Ureter (tissue), 1 donor: ENCODE data around the gene ATG13. TPM values are rescaled to one million over a fixed set of nuclear protein-coding genes. Genes with fewer than 3 reads are reported as not detected.

Experiments
- DNase-seq: peaks from one replicate; pipeline ENCODE4 v3.0.0-alpha.2; 2020; ENCODE audit warnings: low spot score
- total RNA-seq: library from RNA; stranded (reverse); gene quantifications from one replicate; pipeline ENCODE4 v1.2.4, GENCODE V29; 2023
- donor health status: DM: yes; HTN: yes; CAD: no.

Gene ATG13
- total RNA-seq, 1 donor from 2014 or later = 80.7 TPM

DNA sequence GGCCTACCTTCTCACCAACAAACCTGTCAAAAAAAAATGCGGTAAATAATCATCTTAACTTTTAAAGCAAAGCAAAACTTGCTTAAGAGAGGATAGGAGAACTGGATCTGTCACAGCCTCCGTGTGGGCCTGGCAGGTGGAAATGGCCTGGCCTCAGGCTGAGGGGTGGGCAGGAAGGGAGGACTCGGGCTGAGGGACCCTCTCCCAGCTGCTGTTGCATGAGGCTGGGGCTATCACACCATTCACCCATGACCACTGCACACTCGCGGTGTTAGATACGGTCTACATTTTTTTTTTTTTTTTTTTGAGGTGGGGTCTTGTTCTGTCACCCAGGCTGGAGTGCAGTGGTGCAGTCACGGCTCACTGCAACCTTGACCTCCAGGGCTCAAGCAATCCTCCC is 58.6 kb downstream of the ATG13 start:
- no peak for DNase-seq

DNA sequence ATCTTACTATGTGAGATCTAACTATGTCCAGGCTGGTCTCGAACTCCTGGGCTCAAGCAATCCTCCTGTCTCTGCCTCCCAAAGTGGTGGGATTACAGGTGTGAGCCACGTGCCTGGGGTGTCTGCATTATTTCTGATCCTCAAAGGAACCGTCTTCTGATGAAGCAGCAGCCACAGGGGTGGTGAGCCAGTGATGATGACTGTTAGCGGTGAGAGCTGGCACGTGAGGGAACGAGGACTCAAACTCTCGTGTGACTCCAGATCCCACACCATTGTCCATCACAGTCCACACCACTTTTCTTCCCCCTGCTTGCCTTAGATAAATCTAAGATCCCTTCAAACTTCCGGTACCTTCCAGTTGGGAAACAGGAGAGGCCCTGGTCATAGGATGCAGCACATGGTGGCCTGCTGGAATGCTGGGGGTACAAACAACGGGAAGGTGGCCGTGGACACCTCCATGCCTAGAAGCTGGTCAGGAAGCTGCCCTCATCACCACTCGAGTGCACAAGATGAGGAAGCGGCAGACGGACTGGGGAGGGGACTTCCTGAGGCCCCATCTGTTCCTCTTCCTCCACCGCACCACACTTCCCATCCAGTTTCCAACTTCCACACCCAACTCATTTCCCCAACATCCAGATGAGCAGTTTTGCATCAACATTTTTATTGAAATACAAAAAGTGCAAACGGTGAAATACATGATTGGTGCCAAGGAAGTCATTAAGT is 59.2 kb downstream of the ATG13 start:
- DNase-seq = no peak

GRCh38 chr11:46677169-46677568 is 59.8 kb downstream of the ATG13 start:
- no peak for DNase-seq

DNA sequence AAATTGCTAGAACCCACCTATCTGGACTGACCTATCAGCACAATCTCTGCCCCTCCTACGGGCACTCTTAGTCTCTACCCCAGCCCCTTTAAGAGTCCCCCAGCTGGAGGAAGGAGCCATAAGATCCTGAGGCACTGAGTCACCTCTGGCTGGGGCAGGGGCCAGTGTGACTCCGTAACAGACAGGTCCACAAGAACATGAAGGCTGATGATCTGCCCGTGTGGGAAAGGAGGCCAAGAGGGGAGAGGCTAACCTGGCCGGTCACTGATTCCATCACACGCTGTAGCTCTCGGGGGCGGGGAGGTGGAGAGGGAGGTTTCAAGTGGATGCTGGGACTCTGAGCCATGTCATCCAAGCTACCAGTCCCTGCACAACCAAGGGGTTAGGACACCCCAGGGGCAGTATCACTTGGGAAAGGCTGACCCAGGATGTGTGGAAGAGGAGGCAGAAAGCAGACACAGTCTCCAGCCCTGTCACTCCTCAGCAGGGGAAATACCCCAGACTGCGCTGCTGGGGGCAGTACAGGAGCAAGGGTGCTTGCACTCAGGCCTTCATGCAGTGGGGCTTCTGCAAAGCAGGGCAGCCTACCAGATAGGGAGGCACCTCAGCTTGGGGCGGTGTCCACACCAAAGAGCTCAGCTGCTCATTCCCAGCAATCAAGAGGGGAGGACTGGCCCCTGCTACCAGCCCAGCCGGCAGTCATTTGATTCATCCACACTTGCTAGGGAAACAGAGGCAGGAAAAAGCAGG is 60.8 kb downstream of the ATG13 start:
- no peak for DNase-seq

DNA sequence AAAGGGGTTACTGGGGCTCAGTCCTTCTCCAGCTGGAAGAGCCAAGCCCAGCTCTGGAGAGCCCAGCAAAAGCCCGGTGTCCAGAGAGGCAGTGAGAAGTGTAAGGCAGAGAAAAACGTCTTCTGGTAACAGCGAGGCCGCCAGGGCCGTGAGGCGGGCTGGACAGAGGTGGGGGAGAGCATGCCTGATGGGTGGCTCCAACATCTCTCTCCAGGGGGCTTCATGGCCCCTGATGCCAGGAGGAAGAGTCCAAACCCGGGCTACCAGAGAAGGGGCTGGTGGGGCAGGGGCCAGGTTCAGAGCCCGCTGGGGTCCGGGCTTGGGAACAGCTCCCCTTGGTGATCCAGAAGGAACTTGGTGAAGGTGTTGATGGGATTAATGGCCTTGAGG is 61.4 kb downstream of the ATG13 start:
- DNase-seq = no peak

GRCh38 chr11:46679241-46680163 is 62.1 kb downstream of the ATG13 start:
- no peak for DNase-seq

DNA sequence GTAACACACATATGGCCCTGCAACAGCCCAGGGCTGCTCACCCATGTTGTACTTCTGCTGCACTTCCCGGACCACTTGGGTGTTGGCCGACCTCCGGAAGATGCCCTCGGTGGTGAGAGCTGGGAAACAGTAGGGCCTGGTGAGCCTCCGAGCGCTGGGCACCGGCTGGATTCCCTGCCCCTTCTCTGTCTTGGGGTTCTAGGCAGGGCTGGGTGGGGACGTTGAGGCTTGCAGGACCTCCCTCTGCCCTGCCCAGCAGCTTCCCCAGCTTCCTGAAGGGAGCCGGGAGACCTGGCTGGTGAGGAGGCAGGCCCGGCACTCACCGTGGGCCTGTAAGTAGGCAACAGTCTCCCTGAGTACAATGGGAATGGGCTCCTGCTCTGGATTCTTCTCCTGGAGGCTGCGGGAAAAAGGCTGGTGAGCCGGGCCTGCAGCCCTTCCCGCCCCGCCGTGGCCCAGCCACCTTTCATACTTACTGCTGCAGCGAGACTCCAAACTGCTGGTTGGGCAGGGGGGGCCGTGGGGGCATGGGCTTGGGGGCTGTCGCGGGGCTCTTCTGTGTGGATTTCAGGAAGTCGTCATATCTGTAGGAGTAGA is 62.9 kb downstream of the ATG13 start:
- no peak for DNase-seq

DNA sequence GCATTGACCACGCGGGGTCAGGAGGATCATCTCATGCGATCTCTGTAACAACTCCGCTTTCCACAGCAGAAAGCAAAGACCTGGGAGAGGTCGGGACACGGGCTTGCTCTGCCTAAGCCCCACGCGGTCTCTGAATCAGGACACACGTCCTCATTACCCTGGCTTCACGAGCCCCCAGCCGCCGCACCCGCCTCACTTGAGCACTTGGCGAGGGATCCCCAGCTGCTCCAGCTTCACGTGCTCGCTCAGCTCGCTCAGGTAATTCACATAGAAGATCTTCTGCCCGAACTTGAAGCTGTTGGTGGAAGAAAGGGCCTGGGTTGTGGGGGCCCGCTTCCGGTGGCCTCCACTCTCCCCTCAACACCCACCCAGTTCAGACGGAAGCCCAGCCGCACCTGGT is 63.5 kb downstream of the ATG13 start:
- no peak for DNase-seq

DNA sequence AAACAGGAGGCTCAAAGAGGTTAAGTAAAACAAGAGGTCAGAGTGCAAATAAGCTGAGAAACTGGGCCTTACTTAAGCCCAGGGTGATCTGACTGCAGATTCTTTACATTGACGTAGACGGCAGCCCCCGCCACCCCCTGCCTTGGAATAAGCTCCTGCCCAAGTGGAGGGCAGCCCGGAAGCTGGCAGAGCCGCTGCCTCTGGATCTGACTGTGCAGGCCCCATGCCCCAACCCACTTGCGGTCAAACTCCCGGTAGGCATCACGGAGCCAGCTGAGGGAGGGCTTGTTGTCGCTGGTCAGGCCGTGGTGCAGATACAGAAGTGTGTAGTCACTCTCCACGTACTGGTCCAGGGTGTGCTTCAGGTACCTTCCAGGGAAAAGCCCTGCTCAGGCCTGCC is 64.5 kb downstream of the ATG13 start:
- no peak for DNase-seq

DNA sequence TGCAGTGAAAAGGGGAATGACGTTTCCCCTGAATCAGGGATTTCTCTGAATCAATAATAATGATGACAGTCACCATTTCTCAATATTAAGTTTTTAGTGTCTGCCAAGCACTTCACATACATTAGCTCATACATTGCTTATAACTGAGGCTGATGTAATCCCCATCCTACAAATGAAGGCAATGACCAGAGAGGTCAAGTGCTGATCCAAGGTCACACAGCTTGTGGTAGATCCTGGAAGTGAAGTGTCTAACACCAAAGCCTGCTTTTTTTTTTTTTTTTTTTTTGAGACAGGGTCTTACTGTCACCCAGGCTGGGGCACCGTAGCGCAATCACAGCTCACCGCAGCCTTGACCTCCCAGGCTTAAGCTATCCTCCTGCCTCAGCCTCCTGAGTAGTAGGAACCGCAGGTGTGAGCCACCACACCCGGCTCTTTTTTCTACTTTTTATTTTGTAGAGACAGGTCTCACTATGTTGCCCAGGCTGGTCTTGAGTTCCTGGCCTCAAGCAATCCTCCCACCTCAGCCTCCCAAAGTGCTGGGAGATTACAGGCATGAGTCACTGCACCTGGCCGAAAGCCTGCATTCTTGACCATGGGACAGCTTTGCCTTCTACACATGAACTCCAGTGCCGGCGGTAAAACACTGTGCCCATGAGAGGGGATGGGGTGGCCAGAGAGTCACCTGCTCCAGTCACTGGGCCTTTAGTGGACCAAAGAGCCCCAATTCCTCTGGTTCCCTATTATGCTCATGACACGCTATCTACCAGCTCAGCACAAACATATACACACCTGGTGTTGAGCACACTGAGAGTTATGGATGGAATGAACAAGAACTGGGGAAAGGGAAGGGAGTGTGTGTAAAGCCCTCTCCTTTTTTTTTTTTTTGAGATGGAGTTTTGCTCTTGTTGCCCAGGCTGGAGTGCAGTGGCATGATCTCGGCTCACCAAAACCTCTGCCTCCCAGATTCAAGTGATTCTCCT is 65.7 kb downstream of the ATG13 start:
- DNase-seq = no peak

GRCh38 chr11:46684367-46684766 is 67.0 kb downstream of the ATG13 start:
- DNase-seq = no peak

- DNase-seq = peak; percentile 82
Measured at GRCh38 chr11:46686886-46687795, 69.8 kb downstream of the ATG13 start.

GRCh38 chr11:46690702-46691101 is 73.3 kb downstream of the ATG13 start:
- no peak for DNase-seq

GRCh38 chr11:46692450-46692849 is 75.1 kb downstream of the ATG13 start:
- no peak for DNase-seq

DNA sequence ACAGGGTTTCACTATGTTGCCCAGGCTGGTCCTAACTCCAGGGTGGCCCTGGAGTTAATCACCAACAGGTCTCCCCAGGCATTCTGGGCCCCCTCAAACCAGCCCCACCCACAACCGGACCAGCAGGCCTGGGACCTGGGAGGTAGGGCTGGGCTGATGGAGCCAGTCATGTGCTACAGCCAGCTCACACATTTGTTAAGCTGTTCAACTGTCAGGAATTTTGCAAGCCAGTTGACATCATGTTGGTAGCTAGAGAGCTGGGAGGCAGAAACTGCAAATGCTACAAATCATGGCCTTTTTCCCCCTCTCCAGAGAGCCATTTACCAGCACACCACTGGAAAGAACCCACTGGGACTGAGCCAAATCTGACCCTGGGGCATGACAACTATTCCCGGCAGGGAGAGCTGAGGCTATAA is 76.3 kb downstream of the ATG13 start:
- DNase-seq = peak; percentile 70

GRCh38 chr11:46694072-46694471 is 76.7 kb downstream of the ATG13 start:
- no peak for DNase-seq

- no peak for DNase-seq
Measured at GRCh38 chr11:46694607-46695006, 77.3 kb downstream of the ATG13 start.

GRCh38 chr11:46695345-46696211 is 78.2 kb downstream of the ATG13 start:
- DNase-seq = no peak

DNA sequence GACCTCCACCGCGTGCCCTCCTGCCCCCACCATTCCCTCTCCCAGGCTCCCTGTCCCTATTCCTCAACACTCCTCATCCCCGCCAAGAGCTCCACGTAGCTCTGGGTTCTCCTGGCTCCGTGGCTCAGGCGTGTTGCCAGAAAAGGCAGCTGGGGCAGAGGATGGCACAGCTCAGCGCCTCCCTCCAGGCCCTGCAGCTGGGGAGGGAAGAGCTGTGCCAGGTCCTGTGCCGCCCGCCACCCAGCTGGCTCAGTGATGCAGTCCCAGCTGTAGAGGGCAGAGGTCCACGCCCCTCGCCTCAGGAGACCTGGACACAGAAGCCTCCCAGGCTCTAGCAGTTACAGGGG is 78.8 kb downstream of the ATG13 start:
- peak; percentile 65 for DNase-seq
